CD4-positive, alpha-beta T cell treated with Interferon alpha-2 for 1 hour (primary cell): Measurements from ENCODE around the gene NLRC3.

Experiments used
- DNase-seq, 2 donors: peaks; one replicate each; pipeline ENCODE4 v3.0.0-alpha.2; 2020 to 2022

Gene NLRC3

DNA sequence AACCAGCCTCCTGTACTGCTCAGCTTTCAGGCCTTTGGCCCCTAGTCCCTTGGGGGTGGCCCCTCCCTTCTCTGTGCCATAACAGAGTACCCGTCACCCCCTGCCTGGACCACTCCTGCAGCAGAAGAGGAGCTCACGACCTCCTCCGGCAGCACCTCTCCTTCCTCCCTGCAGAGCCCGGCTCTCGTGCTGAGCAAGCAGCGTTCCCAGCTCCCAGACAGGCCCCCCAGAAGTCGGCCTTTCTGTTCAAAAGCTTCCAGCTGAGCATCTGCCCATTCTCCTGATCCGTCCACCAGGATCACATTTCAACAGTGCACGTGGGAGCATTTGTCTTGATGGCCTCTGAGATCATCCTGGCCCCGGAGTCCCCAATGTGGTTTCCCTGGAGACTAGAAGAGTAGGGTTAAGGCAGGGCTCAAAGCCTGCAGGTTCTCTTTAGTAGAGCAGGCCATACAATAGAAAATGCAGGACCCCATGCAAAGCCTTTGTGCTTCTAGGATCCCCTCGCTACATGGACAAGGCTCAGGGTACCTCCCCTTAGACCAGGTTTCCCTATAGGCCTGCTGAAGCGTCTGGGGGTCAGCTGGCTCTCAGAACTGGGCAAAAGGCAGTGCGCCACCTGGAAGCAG, 35.6 kb downstream of the NLRC3 start:
- DNase-seq, result no peak

- DNase-seq, result no peak
Observed at GRCh38 chr16:3538222-3538621, 39.0 kb downstream of the NLRC3 start.

DNA sequence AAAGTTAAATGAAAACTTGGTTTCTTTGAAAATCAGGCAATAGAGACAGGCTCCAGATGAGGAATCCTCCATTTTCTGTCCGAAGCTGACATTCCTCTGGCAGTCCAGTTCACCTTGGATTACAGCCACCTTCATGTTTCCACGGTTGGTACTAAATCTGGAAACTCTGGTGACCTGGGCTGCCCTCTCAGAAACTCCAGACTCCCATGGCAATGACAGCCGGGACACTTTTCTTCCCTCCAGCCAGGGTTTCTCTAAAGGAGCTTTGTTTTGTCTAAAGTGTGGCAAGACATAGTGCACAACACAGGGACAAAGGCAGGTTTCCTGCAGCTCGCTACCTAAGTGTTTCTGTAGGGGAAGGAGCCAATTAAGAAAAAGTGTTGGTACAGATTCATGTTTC, 40.4 kb downstream of the NLRC3 start:
- DNase-seq, result no peak

- DNase-seq, result no peak
Observed at GRCh38 chr16:3536271-3536731, 40.9 kb downstream of the NLRC3 start.

- DNase-seq, result no peak
Observed at GRCh38 chr16:3534126-3534525, 43.1 kb downstream of the NLRC3 start.

DNA sequence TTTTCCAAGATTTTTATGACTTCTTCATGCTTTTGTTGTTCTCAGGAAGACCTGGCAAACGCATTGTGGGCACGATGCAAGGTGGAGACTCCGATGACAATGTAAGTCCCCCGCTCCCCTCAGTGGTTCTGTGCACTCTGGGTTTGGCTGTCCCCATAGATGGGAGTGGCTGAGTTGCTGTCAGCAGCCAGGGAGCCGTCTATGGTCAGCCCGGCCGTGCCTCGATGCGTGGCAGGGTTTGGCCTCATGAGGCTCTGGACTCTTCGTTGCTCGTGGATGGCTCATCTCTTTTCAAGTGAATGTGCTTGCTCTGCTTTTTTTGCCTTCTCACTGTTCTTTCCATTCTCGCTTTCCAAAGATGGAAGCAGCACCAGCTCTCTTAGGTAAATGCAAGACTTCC, 44.5 kb downstream of the NLRC3 start:
- DNase-seq, result no peak

DNA sequence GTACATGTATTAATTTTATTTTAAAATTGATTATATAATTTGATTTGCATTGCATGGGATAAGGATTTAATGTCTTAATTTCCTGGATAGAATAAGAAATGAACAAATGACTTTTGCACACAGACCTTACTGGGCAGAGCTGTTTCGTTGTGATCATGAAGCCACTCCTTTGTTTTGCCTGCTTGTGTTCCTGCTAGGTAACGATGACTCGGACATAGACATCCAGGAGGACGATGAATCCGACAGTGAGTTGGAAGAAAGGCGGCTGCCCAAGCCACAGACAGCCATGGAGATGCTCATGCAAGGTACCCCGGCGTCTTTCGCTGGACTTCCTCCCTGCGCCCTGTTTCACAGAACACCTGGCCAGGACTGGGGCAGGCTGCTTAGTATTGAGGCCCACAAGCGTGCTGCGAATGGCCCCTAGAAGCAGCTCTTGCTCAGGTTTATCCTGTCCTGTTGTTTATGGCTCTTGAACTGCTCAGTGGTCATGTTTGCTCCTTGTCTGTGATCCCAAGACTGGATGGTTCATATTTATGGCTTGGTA, 46.8 kb downstream of the NLRC3 start:
- DNase-seq, result no peak

GRCh38 chr16:3529175-3529574, 48.0 kb downstream of the NLRC3 start:
- DNase-seq, result no peak

DNA sequence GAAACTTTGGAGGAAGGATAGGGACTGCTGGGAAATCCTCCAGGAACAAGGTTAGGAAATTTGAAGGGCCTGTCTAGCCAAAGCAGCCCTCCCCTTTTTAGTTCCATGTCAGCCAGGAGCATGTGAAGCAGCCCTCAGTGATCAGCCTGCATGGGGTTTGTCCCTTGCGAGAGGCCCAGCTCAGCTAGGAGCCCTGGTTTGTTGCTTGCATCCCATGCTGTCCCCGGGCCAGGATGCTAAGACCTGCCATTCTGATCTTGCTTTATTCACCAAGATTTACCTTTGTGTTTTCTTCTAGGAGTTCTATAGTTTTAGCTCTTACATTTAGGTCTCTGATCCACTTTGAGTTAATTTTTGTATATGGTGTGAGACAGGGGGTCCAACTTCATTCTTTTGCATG, 48.8 kb downstream of the NLRC3 start:
- no peak for DNase-seq

DNA sequence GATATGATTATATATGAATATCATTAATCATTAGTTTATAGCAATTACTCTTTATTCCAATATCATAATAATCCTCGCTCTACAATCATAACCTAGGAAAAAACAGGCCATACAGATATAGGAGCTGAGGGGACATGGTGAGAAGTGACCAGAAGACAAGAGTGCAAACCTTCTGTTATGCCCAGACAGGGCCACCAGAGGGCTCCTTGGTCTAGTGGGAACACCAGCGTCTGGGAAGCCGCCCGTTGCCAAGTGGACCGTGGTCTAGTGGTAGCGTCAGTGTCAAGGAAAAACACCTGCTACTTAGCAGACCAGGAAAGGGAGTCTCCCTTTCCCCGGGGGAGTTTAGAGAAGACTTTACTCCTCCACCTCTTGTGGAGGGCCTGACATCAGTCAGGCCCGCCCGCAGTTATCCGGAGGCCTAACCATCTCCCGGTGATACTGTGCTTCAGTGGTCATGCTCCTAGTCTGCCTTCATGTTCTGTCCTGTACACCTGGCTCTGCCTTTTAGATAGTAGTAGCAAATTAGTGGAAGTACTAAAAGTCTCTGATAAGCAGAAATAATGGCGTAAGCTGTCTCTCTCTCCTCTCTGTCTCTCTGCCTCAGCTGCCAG, 49.9 kb downstream of the NLRC3 start:
- peak; percentile 60 to 62 for DNase-seq

DNA sequence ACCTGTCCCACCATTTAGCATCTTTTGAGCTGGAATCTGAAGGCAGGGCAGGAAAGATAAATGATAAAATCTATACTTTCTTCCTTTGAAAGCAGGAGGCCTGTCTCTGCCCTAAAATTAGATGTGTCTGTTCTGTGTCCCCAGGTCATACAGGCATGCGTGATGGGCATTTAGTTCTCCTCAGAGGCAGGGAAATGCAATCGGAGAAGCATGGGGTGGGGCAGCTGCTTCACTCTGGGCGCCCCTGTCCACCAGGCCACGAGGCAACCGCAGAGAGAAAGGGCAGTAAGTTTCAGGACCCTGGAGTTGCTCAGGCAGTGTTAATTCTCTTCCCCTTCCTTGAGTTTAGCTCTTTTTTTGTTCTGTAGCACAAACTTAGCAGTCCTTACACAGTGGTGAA, 51.3 kb downstream of the NLRC3 start:
- DNase-seq, result no peak

DNA sequence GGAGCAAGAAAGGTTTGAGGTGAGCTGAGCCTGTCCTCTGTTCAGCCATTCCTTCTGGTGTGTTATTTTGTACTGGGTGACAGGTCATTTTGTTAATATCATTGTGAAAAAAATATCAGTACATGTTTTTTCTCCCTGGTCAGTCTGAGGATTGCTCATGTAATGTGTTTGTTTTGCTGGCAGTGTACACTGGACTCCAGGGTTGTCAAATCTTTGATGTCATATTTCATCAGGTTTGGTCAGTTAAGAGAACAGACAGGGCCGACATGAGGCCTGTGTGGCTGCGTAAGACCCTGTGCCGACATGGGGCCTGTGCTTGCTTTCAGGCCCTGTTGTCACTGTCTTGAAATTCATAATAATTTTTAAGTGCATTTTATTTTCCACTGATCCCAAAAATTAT, 53.9 kb downstream of the NLRC3 start:
- no peak for DNase-seq

GRCh38 chr16:3520841-3521240, 56.4 kb downstream of the NLRC3 start:
- no peak for DNase-seq

GRCh38 chr16:3520413-3520812, 56.8 kb downstream of the NLRC3 start:
- no peak for DNase-seq

- DNase-seq, result no peak
Observed at GRCh38 chr16:3519581-3519980, 57.6 kb downstream of the NLRC3 start.

DNA sequence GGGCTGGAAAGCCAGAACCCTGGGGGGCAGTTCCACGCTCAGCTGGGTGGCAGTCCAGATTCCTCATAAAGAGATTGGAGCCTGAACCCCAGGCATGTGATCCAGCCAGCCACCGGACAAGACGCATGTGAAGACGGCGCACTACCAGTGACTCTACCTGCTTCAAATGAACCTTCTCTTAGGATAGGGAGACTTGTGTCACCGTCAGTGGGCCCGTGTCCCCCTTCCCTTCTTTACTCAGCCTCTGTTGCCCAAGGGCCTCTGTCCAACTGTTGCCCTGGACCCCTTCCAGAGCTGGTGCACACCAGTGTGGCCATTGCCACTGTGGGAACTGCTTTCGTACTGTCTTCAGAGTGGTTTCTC, 58.2 kb downstream of the NLRC3 start:
- DNase-seq, result no peak

DNA sequence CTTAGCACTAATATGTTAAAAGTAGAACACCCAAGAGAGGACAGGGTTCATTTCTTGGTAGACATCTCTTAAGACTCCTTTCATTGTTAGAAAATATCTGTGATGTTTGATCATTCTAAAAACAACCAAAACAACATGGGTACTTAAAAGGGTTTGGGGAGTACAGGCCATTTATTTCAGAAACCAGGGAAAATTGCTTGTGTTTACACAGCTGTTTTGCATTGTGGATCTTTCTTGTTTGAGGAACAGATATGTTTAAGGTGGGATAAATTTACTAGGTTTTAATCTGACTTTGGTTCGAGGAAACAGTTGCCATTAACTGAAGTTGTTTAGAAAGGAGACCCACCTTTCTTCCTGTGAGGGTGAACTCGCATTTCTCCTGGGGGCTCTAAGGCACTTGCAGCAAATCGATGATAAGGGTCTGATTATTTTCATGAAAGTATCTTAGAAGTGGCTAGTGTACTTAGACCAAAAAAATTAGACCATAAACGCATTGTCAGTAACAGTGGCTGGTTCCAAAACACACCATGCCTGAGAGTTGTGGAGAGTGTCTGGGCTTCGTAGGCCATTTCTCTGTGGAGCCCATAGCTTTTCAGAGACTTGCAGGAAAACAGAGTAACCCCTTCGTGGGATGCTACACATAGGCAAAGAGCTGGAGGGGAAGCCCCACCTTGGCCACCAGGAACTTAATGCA, 58.8 kb downstream of the NLRC3 start:
- DNase-seq, result no peak

DNA sequence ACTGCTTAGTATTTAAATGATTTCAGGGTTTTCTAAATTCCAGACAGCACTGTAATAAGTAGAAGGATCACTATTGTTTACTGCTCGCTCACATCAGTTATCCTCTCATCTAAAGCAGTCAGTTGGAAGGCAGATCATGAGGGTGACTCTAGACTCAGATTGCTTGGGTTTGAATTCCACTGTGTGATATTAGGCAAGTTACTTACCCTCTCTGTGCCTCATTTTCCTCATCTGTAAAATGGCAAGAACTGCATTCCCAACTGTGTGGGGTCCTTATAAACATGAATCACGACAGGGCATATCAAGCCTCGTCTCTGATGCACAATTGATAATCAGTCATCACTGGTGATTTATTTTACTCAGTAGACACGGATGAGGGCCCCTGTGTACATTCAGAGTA, 61.3 kb downstream of the NLRC3 start:
- DNase-seq, result no peak

- DNase-seq, result no peak
Observed at GRCh38 chr16:3514621-3515020, 62.6 kb downstream of the NLRC3 start.

GRCh38 chr16:3513892-3514583, 63.2 kb downstream of the NLRC3 start:
- DNase-seq, result no peak

DNA sequence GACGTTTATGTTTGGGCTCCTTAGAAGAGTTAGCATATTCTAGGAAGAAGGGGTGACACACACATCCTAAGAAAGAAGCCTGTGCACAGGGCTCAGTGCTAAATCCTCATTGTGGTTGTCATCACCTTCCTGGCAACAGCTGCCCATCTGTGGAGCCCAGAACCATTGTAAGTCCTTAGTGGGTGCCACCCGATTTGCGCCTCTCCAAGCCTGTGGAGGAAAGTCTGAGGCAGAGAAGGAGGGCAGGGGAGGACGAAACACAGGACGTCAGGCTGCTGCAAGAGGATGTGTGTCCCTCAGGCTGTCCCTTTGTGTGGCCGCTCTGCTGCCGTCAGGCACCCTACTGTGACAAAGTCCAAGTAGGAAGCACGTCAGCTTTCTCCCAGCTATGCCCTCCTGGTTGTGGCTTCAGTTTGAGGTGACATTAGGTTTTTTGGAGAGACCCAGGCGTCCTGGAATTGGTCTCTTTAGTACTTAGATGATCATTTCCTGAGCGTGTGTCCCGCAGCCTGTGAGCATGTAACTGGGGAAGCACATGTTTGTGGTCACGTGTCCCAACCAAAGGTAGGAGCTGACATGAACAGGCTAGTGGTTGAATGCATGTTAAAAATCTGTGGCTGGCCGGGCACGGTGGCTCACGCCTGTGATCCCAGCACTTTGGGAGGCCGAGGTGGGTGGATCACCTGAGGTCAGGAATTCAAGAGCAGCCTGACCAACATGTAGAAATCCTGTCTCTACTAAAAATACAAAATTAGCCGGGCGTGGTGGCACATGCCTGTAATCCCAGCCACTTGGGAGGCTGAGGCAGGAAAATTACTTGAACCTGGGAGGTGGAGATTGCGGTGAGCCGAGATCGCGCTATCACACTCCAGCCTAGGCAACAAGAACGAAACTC, 65.7 kb downstream of the NLRC3 start:
- no peak for DNase-seq

- DNase-seq, result no peak
Observed at GRCh38 chr16:3510416-3510815, 66.8 kb downstream of the NLRC3 start.
